Activated CD8-positive, alpha-beta memory T cell treated with anti-CD3 and anti-CD28 coated beads, Interleukin-2, amount 50 U/mL, for 1 hour (primary cell): ENCODE results near the gene PARP14.
"Not testable (repeated sequence)": the region's sequence is repeated elsewhere in the genome, so short reads cannot be mapped to it uniquely, and the experiment has no call there.

Source experiments
- DNase-seq: peaks from one replicate; pipeline ENCODE4 v3.0.0-alpha.2; 2020; ENCODE audit errors: extremely low read depth

PARP14 gene

DNA sequence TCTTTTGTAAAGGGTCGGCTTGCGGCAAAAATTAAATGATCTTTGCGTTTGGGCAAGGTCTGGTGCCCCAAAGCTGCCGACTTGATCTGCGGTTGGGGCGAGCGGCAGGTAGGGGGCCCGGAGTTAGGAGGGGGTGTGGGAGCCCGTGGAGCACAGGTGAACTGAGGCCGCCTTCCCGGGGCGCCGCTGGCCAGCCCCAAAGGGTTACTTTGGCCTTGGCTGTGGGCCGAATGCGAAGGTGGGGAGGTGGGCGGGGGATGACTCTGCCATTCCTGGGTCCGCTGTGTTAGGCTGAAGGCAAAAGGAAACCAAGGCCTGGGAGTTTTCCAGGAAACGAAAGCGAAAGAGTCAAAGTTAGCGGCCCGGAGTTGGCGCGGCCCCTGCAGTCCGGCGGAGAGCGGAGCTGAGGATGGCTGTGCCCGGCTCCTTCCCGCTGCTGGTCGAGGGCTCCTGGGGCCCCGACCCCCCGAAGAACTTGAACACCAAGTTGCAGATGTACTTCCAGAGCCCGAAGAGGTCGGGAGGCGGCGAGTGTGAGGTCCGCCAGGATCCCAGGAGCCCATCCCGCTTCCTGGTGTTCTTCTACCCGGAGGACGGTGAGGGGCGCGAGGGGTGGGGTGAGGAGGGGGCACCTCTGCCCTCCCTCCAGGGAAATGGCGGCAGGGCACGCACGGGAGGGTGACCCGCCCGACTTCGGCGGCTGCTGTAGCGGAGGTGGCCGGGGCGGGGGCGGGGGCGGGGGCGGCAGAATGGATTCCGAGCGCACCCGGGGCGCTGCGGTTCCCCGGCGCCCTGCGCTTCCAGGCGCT lies at the start of gene PARP14:
Gene PARP14 (plus strand): TSS at position 365 of the 809 bp plus-strand sequence. CDS start 45 bp downstream, at position 410.
- peak; percentile 7 for DNase-seq

- no peak for DNase-seq
Observed at GRCh38 chr3:122635789-122636188, 44.9 kb upstream of the PARP14 start.

- DNase-seq, result no peak
Observed at GRCh38 chr3:122636697-122637096, 43.9 kb upstream of the PARP14 start.

DNA sequence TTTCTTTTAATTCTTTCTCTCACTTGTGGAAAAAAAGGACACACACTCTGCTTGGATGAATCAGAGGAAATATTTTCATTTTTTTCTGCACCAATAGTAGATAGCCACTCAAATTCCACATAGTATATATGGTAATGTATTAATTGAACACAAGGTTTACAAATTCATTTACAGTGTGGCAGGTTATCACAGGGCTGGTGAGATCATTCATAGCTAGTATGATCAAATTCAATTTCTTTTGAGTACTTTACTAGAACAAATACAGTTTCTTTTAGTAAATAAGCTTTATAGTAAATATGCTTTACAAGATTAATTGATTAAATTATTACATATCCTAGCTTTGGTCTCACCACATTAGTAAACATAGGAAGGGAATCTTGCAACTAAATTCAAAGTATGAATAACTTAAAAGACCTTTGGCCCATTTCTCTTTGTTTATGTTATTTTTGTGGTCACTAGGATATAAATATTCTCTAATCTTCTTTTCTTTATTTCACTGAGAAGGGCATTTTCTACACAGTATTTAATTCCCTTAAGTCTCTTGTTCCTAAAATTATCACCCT lies 40.1 kb upstream of the PARP14 start:
- no peak for DNase-seq

DNA sequence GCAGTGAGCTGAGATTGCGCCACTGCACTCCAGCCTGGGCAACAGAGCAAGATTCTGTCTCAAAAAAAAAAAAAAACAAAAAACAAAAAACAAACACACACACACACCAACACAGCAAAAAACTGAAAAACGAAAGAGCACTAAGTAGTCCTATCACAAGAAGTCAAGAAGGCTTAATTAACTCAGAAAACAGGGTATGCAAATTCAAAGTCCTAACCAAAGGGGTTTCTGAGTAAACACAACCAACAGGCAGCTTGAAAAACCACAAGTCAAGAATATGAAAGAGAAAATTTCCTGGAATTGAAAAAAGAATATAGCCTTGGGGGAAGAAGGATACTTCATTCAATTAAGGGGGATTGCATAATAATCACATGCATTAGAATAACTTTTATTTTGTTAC lies 37.7 kb upstream of the PARP14 start:
- no peak for DNase-seq

GRCh38 chr3:122646146-122646988 lies 34.3 kb upstream of the PARP14 start:
- DNase-seq, result no peak

DNA sequence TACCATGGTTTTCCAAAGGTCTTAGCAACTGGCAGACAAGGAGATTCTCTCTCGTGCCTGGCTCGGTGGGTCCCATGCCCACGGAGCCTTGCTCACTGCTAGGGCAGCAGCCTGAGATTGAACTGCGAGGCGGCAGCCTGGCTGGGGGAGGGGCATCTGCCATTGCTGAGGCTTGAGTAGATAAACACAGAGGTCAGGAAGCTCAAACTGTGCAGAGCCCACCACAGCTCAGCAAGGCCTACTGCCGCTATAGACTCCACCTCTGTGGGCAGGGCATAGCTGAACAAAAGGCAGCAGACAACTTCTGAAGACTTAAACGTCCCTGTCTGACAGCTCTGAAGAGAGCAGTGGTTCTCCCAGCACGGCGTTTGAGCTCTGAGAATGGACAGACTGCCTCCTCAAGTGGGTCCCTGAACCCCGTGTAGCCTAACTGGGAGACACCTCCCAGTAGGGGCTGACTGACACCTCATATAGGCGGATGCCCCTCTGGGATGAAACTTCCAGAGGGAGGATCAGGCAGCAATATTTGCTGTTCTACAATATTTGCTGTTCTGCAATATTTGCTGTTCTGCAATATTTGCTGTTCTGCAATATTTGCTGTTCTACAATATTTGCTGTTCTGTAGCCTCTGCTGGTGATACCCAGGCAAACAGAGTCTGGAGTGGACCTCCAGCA lies 29.3 kb upstream of the PARP14 start:
- not testable (repeated sequence) for DNase-seq

DNA sequence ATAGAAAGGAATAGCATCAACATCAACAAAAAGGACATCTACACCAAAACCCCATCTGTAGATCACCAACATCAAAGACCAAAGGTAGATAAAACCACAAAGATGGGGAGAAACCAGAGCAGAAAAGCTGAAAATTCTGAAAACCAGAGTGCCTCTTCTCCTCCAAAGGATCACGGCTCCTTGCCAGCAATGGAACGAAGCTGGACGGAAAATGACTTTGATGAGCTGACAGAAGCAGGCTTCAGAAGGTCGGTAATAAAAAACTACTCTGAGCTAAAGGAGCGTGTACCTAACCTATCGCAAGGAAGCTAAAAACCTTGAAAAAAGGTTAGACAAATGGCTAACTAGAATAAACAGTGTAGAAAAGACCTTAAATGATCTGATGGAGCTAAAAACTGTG lies 28.7 kb upstream of the PARP14 start:
- DNase-seq, result not testable (repeated sequence)

- DNase-seq, result not testable (repeated sequence)
Observed at GRCh38 chr3:122658336-122658735, 22.3 kb upstream of the PARP14 start.

GRCh38 chr3:122660297-122660974 lies 20.2 kb upstream of the PARP14 start:
- DNase-seq, result no peak

- no peak for DNase-seq
Observed at GRCh38 chr3:122661633-122662032, 19.0 kb upstream of the PARP14 start.

DNA sequence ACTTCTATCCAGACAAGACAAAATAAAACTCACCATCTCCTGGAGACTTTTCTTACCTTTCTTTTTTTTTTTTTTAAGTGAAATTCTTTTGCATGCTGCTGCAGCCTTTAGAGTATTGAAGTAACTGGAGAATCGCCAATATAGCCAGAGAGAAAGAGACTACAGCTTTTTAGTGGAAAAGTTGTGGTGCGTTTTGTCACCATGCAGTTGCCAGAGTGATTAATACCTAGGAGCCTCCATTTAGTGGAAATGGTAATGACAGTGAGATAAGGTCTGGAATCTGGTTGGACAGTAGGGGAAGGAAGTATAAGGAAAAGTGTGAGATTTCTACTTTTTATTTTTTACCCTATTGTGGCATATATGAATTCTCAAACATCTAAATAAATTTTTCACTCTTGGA lies 18.1 kb upstream of the PARP14 start:
- DNase-seq, result no peak

- DNase-seq, result no peak
Observed at GRCh38 chr3:122665226-122665786, 15.3 kb upstream of the PARP14 start.

GRCh38 chr3:122665881-122666280 lies 14.8 kb upstream of the PARP14 start:
- DNase-seq, result no peak

- DNase-seq, result no peak
Observed at GRCh38 chr3:122668930-122669730, 11.5 kb upstream of the PARP14 start.

- no peak for DNase-seq
Observed at GRCh38 chr3:122671553-122671952, 9.1 kb upstream of the PARP14 start.

- no peak for DNase-seq
Observed at GRCh38 chr3:122674339-122674738, 6.3 kb upstream of the PARP14 start.

- no peak for DNase-seq
Observed at GRCh38 chr3:122676759-122677158, 3.9 kb upstream of the PARP14 start.

- DNase-seq, result no peak
Observed at GRCh38 chr3:122677216-122677615, 3.4 kb upstream of the PARP14 start.

- DNase-seq, result no peak
Observed at GRCh38 chr3:122678506-122678905, 2.1 kb upstream of the PARP14 start.
